Measurements from ENCODE around the gene SCYGR1.
A peak's percentile ranks its signal among the peaks of the same experiment; 100 is the strongest.

DNA sequence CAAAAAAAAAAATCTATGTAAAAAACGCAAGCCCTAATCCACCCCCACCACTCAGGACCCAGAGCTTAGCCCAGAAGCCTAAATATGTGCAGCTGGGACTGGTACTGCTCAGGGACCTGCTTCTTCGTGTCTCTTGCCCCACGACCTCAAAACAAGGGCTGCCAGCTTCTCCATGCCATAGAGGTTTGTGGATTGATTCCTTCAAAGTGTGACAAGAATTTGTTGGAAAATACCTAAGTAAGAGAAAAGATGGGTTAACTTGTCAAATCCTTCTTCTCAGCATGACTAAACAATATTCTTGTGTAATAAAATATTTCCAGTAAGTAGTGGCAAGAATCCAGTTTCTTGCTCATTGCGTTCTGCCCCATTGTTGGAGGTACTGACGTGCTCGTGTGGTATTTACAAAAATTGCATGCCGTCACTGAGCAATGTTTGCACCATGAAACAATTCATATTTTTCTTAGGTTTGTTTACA, 825 bp upstream of the SCYGR1 start:
- peak; percentile 63; the same call in 1 of the 2 replicates for TF ChIP-seq EP300 (IDR thresholded peaks at IDR 0.05; ENCODE audit: borderline replicate concordance)
- TF ChIP-seq, protein P1, sequence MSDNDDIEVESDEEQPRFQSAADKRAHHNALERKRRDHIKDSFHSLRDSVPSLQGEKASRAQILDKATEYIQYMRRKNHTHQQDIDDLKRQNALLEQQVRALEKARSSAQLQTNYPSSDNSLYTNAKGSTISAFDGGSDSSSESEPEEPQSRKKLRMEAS (IDR thresholded peaks at IDR 0.05): no peak
- TF ChIP-seq RAD21 (IDR thresholded peaks at IDR 0.05; ENCODE audit: low read depth): no peak
- no peak for TF ChIP-seq REST (IDR thresholded peaks at IDR 0.05; ENCODE audit: low read depth)
- TF ChIP-seq USF1 (IDR thresholded peaks at IDR 0.05): no peak
- TF ChIP-seq TAF1 (IDR thresholded peaks at IDR 0.05; ENCODE audit: low read depth): no peak
- peak; percentile 56 for TF ChIP-seq TEAD4 (IDR thresholded peaks at IDR 0.05)
- no peak for TF ChIP-seq EGR1 (IDR thresholded peaks at IDR 0.05)
- TF ChIP-seq ZBTB7A (IDR thresholded peaks at IDR 0.05; ENCODE audit: low read depth): no peak
- no peak for TF ChIP-seq CREB1 (IDR thresholded peaks at IDR 0.05; ENCODE audit: low read depth)
- TF ChIP-seq CEBPB (IDR thresholded peaks at IDR 0.05): peak; percentile 60; the same call in 1 of the 2 replicates
- TF ChIP-seq FOXM1 (IDR thresholded peaks at IDR 0.05; ENCODE audit: borderline replicate concordance, low read depth): no peak
- TF ChIP-seq YY1 (IDR thresholded peaks at IDR 0.05; ENCODE audit: low read depth): no peak

Measured in Ishikawa (cell line).